HEK293 (cell line): ENCODE data around the gene SYNDIG1L.

Source experiments
- CTCF ChIA-PET: fragments of 350-600 bp; formaldehyde crosslinking; extraction: SDS; loops from one replicate; lab custom pipeline; 2021; ENCODE audit warnings: antibody characterized with exemption; lab: Yijun Ruan, JAX
- POLR2A ChIA-PET: fragments of 300-600 bp; formaldehyde crosslinking; extraction: SDS; loops from one replicate; lab custom pipeline; 2020; ENCODE audit warnings: antibody characterized with exemption, inconsistent platforms; lab: Yijun Ruan, JAX
- H3K27ac ChIP-seq: fragments of 200-500 bp; sonication (Bioruptor generic); 2 replicates; pipeline ENCODE4 v1.5.1; 2014; ENCODE audit warnings: low read depth, low read length, control low read depth, inconsistent platforms; ENCODE audit errors: extremely low read depth
- H3K36me3 ChIP-seq, 2 experiments: fragments of 200-500 bp in 1 of 2; sonication (Bioruptor generic) in 1 of 2; 1 replicate in 1 of 2; 2 replicates in 1 of 2; pipeline ENCODE4 v1.5.1; 2014 to 2017; ENCODE audit warnings: inconsistent platforms in 2 of 2, low read length in 2 of 2; ENCODE audit not compliant: control insufficient read depth in 2 of 2, insufficient read depth in 1 of 2
- H3K4me1 ChIP-seq: fragments of 200-500 bp; sonication (Bioruptor generic); 2 replicates; pipeline ENCODE4 v1.5.1; 2014; ENCODE audit warnings: mild to moderate bottlenecking, low read length, inconsistent platforms; ENCODE audit not compliant: control insufficient read depth, insufficient read depth
- H3K4me3 ChIP-seq: 2 replicates; pipeline ENCODE4 v1.5.1; 2011; ENCODE audit warnings: low read depth, mild to moderate bottlenecking, control low read depth, low read length, moderate library complexity
- H3K9me3 ChIP-seq: fragments of 200-500 bp; sonication (Bioruptor generic); 2 replicates; pipeline ENCODE4 v1.5.1; 2014; ENCODE audit warnings: low read depth, low read length, inconsistent platforms; ENCODE audit not compliant: control insufficient read depth, insufficient read depth
- ATF2 ChIP-seq: fragments of 450-650 bp; formaldehyde crosslinking; IDR thresholded peaks from 2 replicates; pipeline ENCODE4 v1.5.1; 2016; ENCODE audit warnings: missing biosample characterization, missing genetic modification characterization, low read depth
- BCL11A ChIP-seq: fragments of 450-650 bp; formaldehyde crosslinking; IDR thresholded peaks from 2 replicates; pipeline ENCODE4 v1.5.1; 2016; ENCODE audit warnings: low read depth, missing biosample characterization, missing genetic modification characterization
- GLI2 ChIP-seq: fragments of 450-650 bp; formaldehyde crosslinking; IDR thresholded peaks from 2 replicates; pipeline ENCODE4; 2017; ENCODE audit warnings: missing biosample characterization, missing genetic modification characterization, low read depth, borderline replicate concordance
- GLIS1 ChIP-seq: fragments of 450-650 bp; formaldehyde crosslinking; IDR thresholded peaks from 2 replicates; pipeline ENCODE4 v1.5.1; 2016; ENCODE audit warnings: missing biosample characterization, missing genetic modification characterization
- PBX3 ChIP-seq: sonication (generic); formaldehyde crosslinking; IDR thresholded peaks from 2 replicates; pipeline ENCODE4 v1.8.1; 2022; ENCODE audit warnings: mild to moderate bottlenecking, moderate library complexity, missing genetic modification reagents
- RBAK ChIP-seq: fragments of 450-650 bp; formaldehyde crosslinking; IDR thresholded peaks from 2 replicates; pipeline ENCODE4 v1.5.1; 2016; ENCODE audit warnings: missing biosample characterization, missing genetic modification characterization
- REPIN1 ChIP-seq: fragments of 450-650 bp; formaldehyde crosslinking; IDR thresholded peaks from 2 replicates; pipeline ENCODE4 v1.5.1; 2017; ENCODE audit warnings: missing biosample characterization, missing genetic modification characterization, low read depth
- ZBTB8A ChIP-seq: fragments of 450-650 bp; formaldehyde crosslinking; IDR thresholded peaks from 2 replicates; pipeline ENCODE4 v1.5.1; 2016; ENCODE audit warnings: missing biosample characterization, missing genetic modification characterization
- ZNF133 ChIP-seq: fragments of 450-650 bp; formaldehyde crosslinking; IDR thresholded peaks from 2 replicates; pipeline ENCODE4 v1.5.1; 2016; ENCODE audit warnings: missing biosample characterization, missing genetic modification characterization
- ZNF184 ChIP-seq: fragments of 450-650 bp; IDR thresholded peaks from 2 replicates; pipeline ENCODE4 v1.5.1; 2018; ENCODE audit warnings: missing biosample characterization, mild to moderate bottlenecking, missing genetic modification characterization
- ZNF311 ChIP-seq: fragments of 450-650 bp; formaldehyde crosslinking; IDR thresholded peaks from 2 replicates; pipeline ENCODE4 v1.5.1; 2017; ENCODE audit warnings: missing biosample characterization, missing genetic modification characterization, borderline replicate concordance
- ZNF514 ChIP-seq: fragments of 450-650 bp; formaldehyde crosslinking; IDR thresholded peaks from 2 replicates; pipeline ENCODE4 v1.5.1; 2016; ENCODE audit warnings: missing biosample characterization, missing genetic modification characterization
- ZNF529 ChIP-seq: fragments of 450-650 bp; formaldehyde crosslinking; IDR thresholded peaks from 2 replicates; pipeline ENCODE4 v1.5.1; 2017; ENCODE audit warnings: missing genetic modification characterization, missing biosample characterization; ENCODE audit not compliant: insufficient replicate concordance
- ZNF549 ChIP-seq: fragments of 450-650 bp; IDR thresholded peaks from 2 replicates; pipeline ENCODE4 v1.5.1; 2018; ENCODE audit warnings: missing biosample characterization, missing genetic modification characterization, mild to moderate bottlenecking, inconsistent platforms, moderate library complexity
- ZNF670 ChIP-seq: fragments of 450-650 bp; formaldehyde crosslinking; IDR thresholded peaks from 2 replicates; pipeline ENCODE4 v1.5.1; 2016; ENCODE audit warnings: missing biosample characterization, missing genetic modification characterization, low read depth
- ZNF692 ChIP-seq: fragments of 450-650 bp; formaldehyde crosslinking; IDR thresholded peaks from 2 replicates; pipeline ENCODE4 v1.5.1; 2016; ENCODE audit warnings: missing biosample characterization, missing genetic modification characterization
- ZNF747 ChIP-seq: fragments of 450-650 bp; formaldehyde crosslinking; IDR thresholded peaks from 2 replicates; pipeline ENCODE4 v1.5.1; 2016; ENCODE audit warnings: missing biosample characterization, missing genetic modification characterization
- TF ChIP-seq, protein P1 (sequence below): fragments of 450-650 bp; formaldehyde crosslinking; IDR thresholded peaks from 2 replicates; pipeline ENCODE4 v1.5.1; 2016; ENCODE audit warnings: missing biosample characterization, missing genetic modification characterization

Gene SYNDIG1L

DNA sequence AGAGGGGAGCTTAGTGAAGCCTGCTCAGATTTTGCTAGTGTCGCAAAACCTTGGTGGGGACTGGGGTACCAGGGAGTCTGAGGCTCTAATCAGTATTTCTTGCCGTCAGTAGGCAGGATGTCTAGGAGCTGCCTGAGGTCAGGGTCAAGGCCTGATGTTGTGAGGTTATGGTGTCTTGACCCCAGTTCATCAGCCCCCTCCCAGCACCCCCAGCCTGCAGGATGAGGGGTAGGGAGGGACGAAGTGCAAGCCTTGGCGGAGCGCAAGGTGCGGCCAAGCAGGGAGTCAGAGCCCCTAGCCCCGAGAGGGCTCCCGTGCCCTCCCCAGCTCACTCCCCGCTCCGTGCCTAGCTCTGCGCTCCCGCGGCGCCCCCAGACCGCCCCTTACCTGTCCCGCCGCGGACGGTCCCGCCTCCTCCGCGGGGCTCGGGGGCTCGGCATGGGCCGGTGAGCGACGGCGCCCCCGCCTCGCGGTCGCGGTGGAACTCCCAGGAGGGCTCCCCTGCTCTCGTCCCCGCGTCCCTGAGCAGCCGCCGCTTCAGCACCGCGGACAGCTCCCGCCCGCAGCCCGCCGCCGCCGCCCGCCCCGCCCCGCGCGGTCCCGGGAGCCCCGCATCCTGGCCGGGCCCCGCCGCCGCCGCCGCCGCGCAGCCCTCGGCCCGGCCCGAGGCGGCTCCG lies 347 bp downstream of the SYNDIG1L start:
- no peaks in the 10 kb centered on the region for H3K4me1 ChIP-seq
- no peak for TF ChIP-seq ZNF692 (tag by site-specific recombination)
- TF ChIP-seq PBX3 (CRISPR knock-in tag), result 0 out of 2 replicates have a peak, but pooled peaks have one; percentile 54
- no peak for TF ChIP-seq BCL11A (tag by site-specific recombination)
- TF ChIP-seq, protein P1, sequence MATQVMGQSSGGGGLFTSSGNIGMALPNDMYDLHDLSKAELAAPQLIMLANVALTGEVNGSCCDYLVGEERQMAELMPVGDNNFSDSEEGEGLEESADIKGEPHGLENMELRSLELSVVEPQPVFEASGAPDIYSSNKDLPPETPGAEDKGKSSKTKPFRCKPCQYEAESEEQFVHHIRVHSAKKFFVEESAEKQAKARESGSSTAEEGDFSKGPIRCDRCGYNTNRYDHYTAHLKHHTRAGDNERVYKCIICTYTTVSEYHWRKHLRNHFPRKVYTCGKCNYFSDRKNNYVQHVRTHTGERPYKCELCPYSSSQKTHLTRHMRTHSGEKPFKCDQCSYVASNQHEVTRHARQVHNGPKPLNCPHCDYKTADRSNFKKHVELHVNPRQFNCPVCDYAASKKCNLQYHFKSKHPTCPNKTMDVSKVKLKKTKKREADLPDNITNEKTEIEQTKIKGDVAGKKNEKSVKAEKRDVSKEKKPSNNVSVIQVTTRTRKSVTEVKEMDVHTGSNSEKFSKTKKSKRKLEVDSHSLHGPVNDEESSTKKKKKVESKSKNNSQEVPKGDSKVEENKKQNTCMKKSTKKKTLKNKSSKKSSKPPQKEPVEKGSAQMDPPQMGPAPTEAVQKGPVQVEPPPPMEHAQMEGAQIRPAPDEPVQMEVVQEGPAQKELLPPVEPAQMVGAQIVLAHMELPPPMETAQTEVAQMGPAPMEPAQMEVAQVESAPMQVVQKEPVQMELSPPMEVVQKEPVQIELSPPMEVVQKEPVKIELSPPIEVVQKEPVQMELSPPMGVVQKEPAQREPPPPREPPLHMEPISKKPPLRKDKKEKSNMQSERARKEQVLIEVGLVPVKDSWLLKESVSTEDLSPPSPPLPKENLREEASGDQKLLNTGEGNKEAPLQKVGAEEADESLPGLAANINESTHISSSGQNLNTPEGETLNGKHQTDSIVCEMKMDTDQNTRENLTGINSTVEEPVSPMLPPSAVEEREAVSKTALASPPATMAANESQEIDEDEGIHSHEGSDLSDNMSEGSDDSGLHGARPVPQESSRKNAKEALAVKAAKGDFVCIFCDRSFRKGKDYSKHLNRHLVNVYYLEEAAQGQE (tag by site-specific recombination), result peak; percentile 72; the same call in 1 of the 2 replicates
- no peak for TF ChIP-seq ZNF514
- TF ChIP-seq ZBTB8A (tag by site-specific recombination), result no peak
- no peak for TF ChIP-seq ATF2 (tag by site-specific recombination)
- TF ChIP-seq RBAK (tag by site-specific recombination), result no peak
- no peak for TF ChIP-seq ZNF529 (tag by site-specific recombination)
- TF ChIP-seq ZNF133 (tag by site-specific recombination), result no peak
- no peak for TF ChIP-seq ZNF184 (tag by site-specific recombination)
- TF ChIP-seq GLI2 (tag by site-specific recombination), result no peak
- no peak for TF ChIP-seq ZNF747 (tag by site-specific recombination)
- CTCF ChIA-PET, result interaction anchor here (0.6 to 1.1 kb wide), 4 partner anchors 9 to 187 kb away, joined by 3 read pairs; no protein-coding TSS in a partner anchor
- no peaks in the 10 kb centered on the region for H3K9me3 ChIP-seq
- peak overlapping the region; percentile 19 for H3K4me3 ChIP-seq
- H3K27ac ChIP-seq, result no peak overlapping the region
- no peaks in the 10 kb centered on the region for H3K36me3 ChIP-seq
- POLR2A ChIA-PET, result no interaction called here

- ChIA-PET CTCF (interaction anchor here (1.0 kb wide), 1 partner anchor 8 kb away, joined by 3 read pairs; no protein-coding TSS in a partner anchor), POLR2A (no interaction called here)
- H3K9me3 ChIP-seq, result no peaks in the 10 kb centered on the region
- H3K4me1 ChIP-seq, result no peaks in the 10 kb centered on the region
- H3K4me3 ChIP-seq, result no peak overlapping the region
- no peaks in the 10 kb centered on the region for H3K36me3 ChIP-seq
- TF ChIP-seq REPIN1 (tag by site-specific recombination), result no peak
- TF ChIP-seq ZNF670, result no peak
- TF ChIP-seq ZNF311, result no peak
- TF ChIP-seq ZNF549, result no peak
- no peak for TF ChIP-seq GLIS1 (tag by site-specific recombination)
- no peak overlapping the region for H3K27ac ChIP-seq
Measured at GRCh38 chr14:74424606-74425005, 1.4 kb downstream of the SYNDIG1L start.
